ENCODE measurements around the gene PJA1. TPM values are rescaled to one million over a fixed set of nuclear protein-coding genes. Genes with fewer than 3 reads are reported as not detected.
A peak's percentile ranks its signal among the peaks of the same experiment; 100 is the strongest.

PJA1 gene
- total RNA-seq, 2 donors from 2014 or later: 32.0 to 32.6 TPM

- Histone ChIP-seq H3K4me3 (ENCODE audit: low read length) (no peak overlapping the region), H3K9ac (ENCODE audit: extremely low read depth, low read length, poor library complexity, severe bottlenecking) (no peak overlapping the region), H3K9me3 (ENCODE audit: control insufficient read depth, low read length) (no peaks in the 10 kb centered on the region), H3K27me3 (ENCODE audit: control insufficient read depth, insufficient read depth, low read length, poor library complexity, severe bottlenecking) (no peaks in the 10 kb centered on the region), H3K4me1 (ENCODE audit: control insufficient read depth, insufficient read depth, low read length) (no peaks in the 10 kb centered on the region), H3K27ac (ENCODE audit: low read depth, low read length) (no peak overlapping the region), H3K36me3 (ENCODE audit: control insufficient read depth, insufficient read depth, low read length) (no peaks in the 10 kb centered on the region)
- no peak overlapping the region for H3K27ac Mint-ChIP-seq
- TF ChIP-seq, protein P1, sequence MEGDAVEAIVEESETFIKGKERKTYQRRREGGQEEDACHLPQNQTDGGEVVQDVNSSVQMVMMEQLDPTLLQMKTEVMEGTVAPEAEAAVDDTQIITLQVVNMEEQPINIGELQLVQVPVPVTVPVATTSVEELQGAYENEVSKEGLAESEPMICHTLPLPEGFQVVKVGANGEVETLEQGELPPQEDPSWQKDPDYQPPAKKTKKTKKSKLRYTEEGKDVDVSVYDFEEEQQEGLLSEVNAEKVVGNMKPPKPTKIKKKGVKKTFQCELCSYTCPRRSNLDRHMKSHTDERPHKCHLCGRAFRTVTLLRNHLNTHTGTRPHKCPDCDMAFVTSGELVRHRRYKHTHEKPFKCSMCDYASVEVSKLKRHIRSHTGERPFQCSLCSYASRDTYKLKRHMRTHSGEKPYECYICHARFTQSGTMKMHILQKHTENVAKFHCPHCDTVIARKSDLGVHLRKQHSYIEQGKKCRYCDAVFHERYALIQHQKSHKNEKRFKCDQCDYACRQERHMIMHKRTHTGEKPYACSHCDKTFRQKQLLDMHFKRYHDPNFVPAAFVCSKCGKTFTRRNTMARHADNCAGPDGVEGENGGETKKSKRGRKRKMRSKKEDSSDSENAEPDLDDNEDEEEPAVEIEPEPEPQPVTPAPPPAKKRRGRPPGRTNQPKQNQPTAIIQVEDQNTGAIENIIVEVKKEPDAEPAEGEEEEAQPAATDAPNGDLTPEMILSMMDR (conservative IDR thresholded peaks at IDR 0.05): no peak
- no peak for DNase-seq
- 80 to 90% methylated on average over 1 to 9 of the region's 10 CpGs for WGBS, 2 experiments (ENCODE audit: insufficient coverage in 1 of 2, insufficient read length in 1 of 2)
- H3K4me3 Mint-ChIP-seq: no peak overlapping the region
- H3K4me1 Mint-ChIP-seq: no peaks in the 10 kb centered on the region
- H3K27me3 Mint-ChIP-seq (ENCODE audit: insufficient read depth): no peaks in the 10 kb centered on the region
- H3K9me3 Mint-ChIP-seq: peaks cover 55% of the 10 kb centered on the region
- H3K36me3 Mint-ChIP-seq (ENCODE audit: low read depth): no peaks in the 10 kb centered on the region
Measured at GRCh38 chrX:69195192-69195591, 29.9 kb upstream of the PJA1 start.

- no peaks in the 10 kb centered on the region for H3K9me3 ChIP-seq (ENCODE audit: control insufficient read depth, low read length)
- no peak overlapping the region for H3K27ac Mint-ChIP-seq
- no peaks in the 10 kb centered on the region for H3K4me1 Mint-ChIP-seq
- H3K36me3 Mint-ChIP-seq (ENCODE audit: low read depth): no peaks in the 10 kb centered on the region
- H3K9ac ChIP-seq (ENCODE audit: extremely low read depth, low read length, poor library complexity, severe bottlenecking): no peak overlapping the region
- H3K27me3 Mint-ChIP-seq (ENCODE audit: insufficient read depth): no peaks in the 10 kb centered on the region
- no peaks in the 10 kb centered on the region for H3K27me3 ChIP-seq (ENCODE audit: control insufficient read depth, insufficient read depth, low read length, poor library complexity, severe bottlenecking)
- peaks cover 59% of the 10 kb centered on the region for H3K9me3 Mint-ChIP-seq
- no peaks in the 10 kb centered on the region for H3K4me1 ChIP-seq (ENCODE audit: control insufficient read depth, insufficient read depth, low read length)
- no peaks in the 10 kb centered on the region for H3K36me3 ChIP-seq (ENCODE audit: control insufficient read depth, insufficient read depth, low read length)
- TF ChIP-seq, protein P1 (conservative IDR thresholded peaks at IDR 0.05): no peak
- H3K4me3 ChIP-seq (ENCODE audit: low read length): no peak overlapping the region
- H3K27ac ChIP-seq (ENCODE audit: low read depth, low read length): no peak overlapping the region
- WGBS, 2 experiments (ENCODE audit: insufficient coverage in 1 of 2, insufficient read length in 1 of 2): 82% methylated on average over 1 of the region's 2 CpGs; no CpG with 5 or more reads in 1 of the 2 experiments
- H3K4me3 Mint-ChIP-seq: no peak overlapping the region
- DNase-seq: no peak
Measured at GRCh38 chrX:69192603-69193002, 27.4 kb upstream of the PJA1 start.

DNA sequence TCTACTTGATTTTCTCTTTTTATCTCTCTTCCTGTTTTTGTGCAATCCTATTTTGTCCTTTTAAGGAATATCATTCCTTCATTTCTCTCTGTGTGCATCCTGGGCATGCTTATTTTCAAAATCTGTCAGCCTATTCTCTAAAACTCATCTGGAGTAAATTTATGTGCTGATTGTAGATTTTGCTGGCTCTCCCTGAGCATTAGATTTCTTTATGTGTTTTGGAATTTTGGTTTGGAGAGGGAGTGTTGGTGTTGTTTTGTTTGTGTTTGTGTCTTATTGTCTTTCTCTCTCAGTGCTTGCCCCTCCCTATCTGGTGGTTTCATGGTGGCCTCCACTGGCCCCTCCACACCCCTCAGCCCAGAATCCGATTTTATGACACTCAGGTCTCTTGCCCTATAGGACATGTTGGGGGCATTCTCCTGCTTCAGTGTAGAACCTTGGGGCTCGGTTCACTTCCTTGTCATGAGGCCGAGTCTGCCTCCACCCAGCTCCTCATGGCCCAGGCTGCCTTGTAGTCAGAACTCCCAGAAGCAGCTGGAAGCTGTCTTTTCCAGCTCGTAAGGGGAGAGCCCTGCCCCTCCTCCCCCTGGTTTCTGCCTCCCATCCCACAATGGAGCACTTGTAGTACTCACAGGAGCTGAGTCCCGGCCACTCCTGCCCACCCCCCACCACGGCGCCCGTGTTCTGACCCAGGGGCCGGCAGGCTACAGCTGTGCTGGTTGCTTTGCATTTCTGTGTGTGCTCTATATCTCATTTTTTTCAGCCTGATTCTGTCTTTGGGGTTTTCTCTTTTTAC, 24.5 kb upstream of the PJA1 start:
- Histone ChIP-seq H3K9ac (ENCODE audit: extremely low read depth, low read length, poor library complexity, severe bottlenecking) (no peak overlapping the region), H3K4me1 (ENCODE audit: control insufficient read depth, insufficient read depth, low read length) (no peaks in the 10 kb centered on the region), H3K36me3 (ENCODE audit: control insufficient read depth, insufficient read depth, low read length) (no peaks in the 10 kb centered on the region), H3K27me3 (ENCODE audit: control insufficient read depth, insufficient read depth, low read length, poor library complexity, severe bottlenecking) (no peaks in the 10 kb centered on the region), H3K9me3 (ENCODE audit: control insufficient read depth, low read length) (no peaks in the 10 kb centered on the region), H3K27ac (ENCODE audit: low read depth, low read length) (no peak overlapping the region), H3K4me3 (ENCODE audit: low read length) (no peak overlapping the region)
- Mint-ChIP-seq H3K9me3 (peaks cover 62% of the 10 kb centered on the region), H3K4me3 (no peak overlapping the region), H3K4me1 (no peaks in the 10 kb centered on the region), H3K27ac (no peak overlapping the region), H3K36me3 (ENCODE audit: low read depth) (no peaks in the 10 kb centered on the region), H3K27me3 (ENCODE audit: insufficient read depth) (no peaks in the 10 kb centered on the region)
- DNase-seq: peak; percentile 43
- 70 to 100% methylated on average over 1 to 9 of the region's 9 CpGs for WGBS, 2 experiments (ENCODE audit: insufficient coverage in 1 of 2, insufficient read length in 1 of 2)
- TF ChIP-seq, protein P1 (conservative IDR thresholded peaks at IDR 0.05): no peak

Measured in endodermal cell (in vitro differentiated cells).